K562 treated with DMSO at 1 percent for 48 hours (cell line): ENCODE results near the gene POU4F1. TPM values are rescaled to one million over a fixed set of nuclear protein-coding genes. Genes with fewer than 3 reads are reported as not detected.

Experiments
- total RNA-seq: library from RNA; unstranded; fragments of 300-600 nt; gene quantifications from 2 replicates; pipeline ENCODE4 v1.2.3, GENCODE V29; 2022; ENCODE audit warnings: low replicate concordance; ENCODE audit errors: extremely low read depth

POU4F1 gene, protein sequence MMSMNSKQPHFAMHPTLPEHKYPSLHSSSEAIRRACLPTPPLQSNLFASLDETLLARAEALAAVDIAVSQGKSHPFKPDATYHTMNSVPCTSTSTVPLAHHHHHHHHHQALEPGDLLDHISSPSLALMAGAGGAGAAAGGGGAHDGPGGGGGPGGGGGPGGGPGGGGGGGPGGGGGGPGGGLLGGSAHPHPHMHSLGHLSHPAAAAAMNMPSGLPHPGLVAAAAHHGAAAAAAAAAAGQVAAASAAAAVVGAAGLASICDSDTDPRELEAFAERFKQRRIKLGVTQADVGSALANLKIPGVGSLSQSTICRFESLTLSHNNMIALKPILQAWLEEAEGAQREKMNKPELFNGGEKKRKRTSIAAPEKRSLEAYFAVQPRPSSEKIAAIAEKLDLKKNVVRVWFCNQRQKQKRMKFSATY
- not detected in 2 replicates for total RNA-seq

DNA sequence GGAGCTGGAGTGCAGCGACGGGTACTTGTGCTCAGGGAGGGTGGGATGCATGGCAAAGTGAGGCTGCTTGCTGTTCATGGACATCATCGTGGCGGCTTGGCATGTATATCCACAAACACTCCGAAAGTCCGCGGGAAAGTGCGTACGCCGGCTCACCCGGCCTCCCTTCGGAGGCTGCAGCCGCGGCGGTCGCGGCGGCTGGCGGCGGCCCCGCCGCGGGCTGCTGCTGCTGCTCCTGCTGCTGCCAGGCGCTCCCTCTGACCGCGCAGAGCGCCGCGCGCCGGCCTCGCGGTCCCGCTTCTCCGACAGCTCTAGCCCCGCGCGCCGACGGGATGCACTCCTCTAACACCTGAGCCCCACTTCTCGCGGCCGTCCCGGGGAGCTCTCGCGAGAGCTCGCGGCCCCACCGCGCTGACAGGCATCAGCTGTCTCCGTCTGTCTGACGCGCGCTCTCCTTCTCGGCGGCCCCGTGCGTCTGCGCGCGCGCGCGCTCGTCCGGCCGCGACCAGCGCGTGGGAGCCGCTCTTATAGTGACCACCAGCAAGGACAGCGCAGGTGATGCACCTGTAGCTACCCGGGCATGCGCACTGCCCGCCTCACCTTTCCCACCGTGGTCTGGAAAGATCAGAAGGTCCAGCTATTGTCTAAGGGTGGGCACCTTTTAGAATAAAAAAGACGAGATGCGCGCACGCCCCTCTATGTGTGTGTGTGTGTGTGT is at the start of gene POU4F1:
TSS of gene POU4F1 (minus strand) at position 313 of the 718 bp plus-strand sequence. CDS start at position 87, 226 bp downstream.

Other genes with a start within 250 kb of the POU4F1 start
- not detected in 2 replicates for gene OBI1, start 55.6 kb upstream of the POU4F1 start, total RNA-seq